Activated CD4-positive, alpha-beta T cell treated with anti-CD3 and anti-CD28 coated beads, Interleukin-2, amount 10 ng/mL, durations not matched to agents 7 days and 5 days (primary cell): Measurements from ENCODE around the gene ZNF382. TPM values are rescaled to one million over a fixed set of nuclear protein-coding genes. Genes with fewer than 3 reads are reported as not detected.
"Not testable (repeated sequence)": the region's sequence is repeated elsewhere in the genome, so short reads cannot be mapped to it uniquely, and the experiment has no call there.

ENCODE experiments used
- CTCF ChIA-PET: fragments of 350-600 bp; sonication (Branson Sonifier 250); formaldehyde crosslinking; loops from one replicate; lab custom pipeline; 2021; ENCODE audit warnings: antibody characterized with exemption; lab: Charles Lee
- POLR2A ChIA-PET: fragments of 350-600 bp; sonication (Branson Sonifier 250); formaldehyde crosslinking; loops from one replicate; lab custom pipeline; 2021; ENCODE audit warnings: antibody characterized with exemption; lab: Charles Lee
- DNase-seq: peaks from one replicate; pipeline ENCODE4 v3.0.0-alpha.2; 2020
- H3K27ac Mint-ChIP-seq: one replicate; pipeline ENCODE4 v1.8.0; 2021; ENCODE audit warnings: mild to moderate bottlenecking, moderate library complexity, mixed read lengths
- H3K27me3 Mint-ChIP-seq: one replicate; pipeline ENCODE4 v1.8.0; 2021; ENCODE audit warnings: mixed read lengths
- H3K36me3 Mint-ChIP-seq: one replicate; pipeline ENCODE4 v1.8.0; 2021; ENCODE audit warnings: low read depth, mixed read lengths
- H3K4me1 Mint-ChIP-seq: one replicate; pipeline ENCODE4 v1.8.0; 2021; ENCODE audit warnings: mixed read lengths
- H3K4me3 Mint-ChIP-seq: one replicate; pipeline ENCODE4 v1.8.0; 2021; ENCODE audit warnings: mild to moderate bottlenecking, moderate library complexity, mixed read lengths
- H3K9me3 Mint-ChIP-seq: one replicate; pipeline ENCODE4 v1.8.0; 2021; ENCODE audit warnings: mixed read lengths
- total RNA-seq, 2 experiments: library from RNA; stranded (reverse); gene quantifications; one replicate each; pipeline ENCODE4 v1.2.3, GENCODE V29; 2021

The ZNF382 gene
- 10 to 100 TPM; 13.4 to 13.8 TPM for total RNA-seq

GRCh38 chr19:36605101-36605876 lies at the start of gene ZNF382:
Gene ZNF382 (plus strand): TSS chr19:36605313. CDS start chr19:36609915, 4,602 bp downstream.
- ChIA-PET CTCF (interaction anchor here (0.8 to 2.0 kb wide), 6 partner anchors 13 to 225 kb away, joined by 3 to 5 read pairs (median 4); partner anchors contain the start of gene ZNF529), POLR2A (interaction anchor here (0.5 to 1.4 kb wide), 4 partner anchors 32 to 245 kb away, joined by 3 to 7 read pairs (median 4); partner anchors contain the start of genes ZNF345, ZNF529 and ZNF850)
- Mint-ChIP-seq H3K4me1 (peaks cover 24% of the 10 kb centered on the region), H3K36me3 (peaks cover 49% of the 10 kb centered on the region), H3K9me3 (peaks cover 27% of the 10 kb centered on the region), H3K27me3 (no peaks in the 10 kb centered on the region), H3K4me3 (peak within 1 kb of the TSS; percentile 79), H3K27ac (peak within 1 kb of the TSS; percentile 94)
- DNase-seq = peak; percentile 88

- Mint-ChIP-seq H3K9me3 (peaks cover 56% of the 10 kb centered on the region), H3K36me3 (peaks cover 84% of the 10 kb centered on the region), H3K4me3 (no peak overlapping the region), H3K27me3 (no peaks in the 10 kb centered on the region), H3K4me1 (peaks cover 1% of the 10 kb centered on the region), H3K27ac (no peak overlapping the region)
- CTCF ChIA-PET = no interaction called here
- POLR2A ChIA-PET = no interaction called here
- no peak for DNase-seq
Observed at GRCh38 chr19:36564391-36564790, 40.7 kb upstream of the ZNF382 start.

- H3K4me1 Mint-ChIP-seq = peaks cover 36% of the 10 kb centered on the region
- ChIA-PET CTCF (interaction anchor here (0.6 to 0.9 kb wide), 2 partner anchors 32 to 1171 kb away, joined by 3 read pairs; partner anchors contain the start of gene ZNF382), POLR2A (interaction anchor here (1.1 kb wide), 2 partner anchors 32 to 44 kb away, joined by 4 to 7 read pairs; partner anchors contain the start of genes ZNF260 and ZNF382)
- H3K9me3 Mint-ChIP-seq = peaks cover 40% of the 10 kb centered on the region
- peak overlapping the region; percentile 94 for H3K27ac Mint-ChIP-seq
- H3K4me3 Mint-ChIP-seq = peak overlapping the region; percentile 87
- H3K36me3 Mint-ChIP-seq = peaks cover 79% of the 10 kb centered on the region
- H3K27me3 Mint-ChIP-seq = no peaks in the 10 kb centered on the region
- DNase-seq = no peak
Observed at GRCh38 chr19:36572593-36573019, 32.5 kb upstream of the ZNF382 start.

- H3K36me3 Mint-ChIP-seq = peaks cover 75% of the 10 kb centered on the region
- peaks cover 35% of the 10 kb centered on the region for H3K9me3 Mint-ChIP-seq
- DNase-seq = peak; percentile 90
- peaks cover 34% of the 10 kb centered on the region for H3K4me1 Mint-ChIP-seq
- peak within 1 kb of the TSS; percentile 94 for H3K27ac Mint-ChIP-seq
- H3K4me3 Mint-ChIP-seq = peak within 1 kb of the TSS; percentile 87
- CTCF ChIA-PET = interaction anchor here (0.9 kb wide), 1 partner anchor 32 kb away, joined by 3 read pairs; the partner anchor contains the start of gene ZNF382
- no peaks in the 10 kb centered on the region for H3K27me3 Mint-ChIP-seq
- POLR2A ChIA-PET = interaction anchor here (0.6 to 1.1 kb wide), 3 partner anchors 32 to 186 kb away, joined by 3 to 7 read pairs (median 4); partner anchors contain the start of genes ZNF260 and ZNF382
Observed at GRCh38 chr19:36573020-36573894, 31.9 kb upstream of the ZNF382 start, which contains the start of gene ZNF529. Gene ZNF529 (minus strand): TSS chr19:36573292. CDS start chr19:36572346, 946 bp downstream.

GRCh38 chr19:36573895-36574720 lies 31.0 kb upstream of the ZNF382 start:
- Mint-ChIP-seq H3K36me3 (peaks cover 75% of the 10 kb centered on the region), H3K4me3 (peak overlapping the region; percentile 87), H3K27me3 (no peaks in the 10 kb centered on the region), H3K9me3 (peaks cover 30% of the 10 kb centered on the region), H3K27ac (peak overlapping the region; percentile 94), H3K4me1 (peaks cover 34% of the 10 kb centered on the region)
- no peak for DNase-seq
- ChIA-PET POLR2A (no interaction called here), CTCF (no interaction called here)

GRCh38 chr19:36574741-36575140 lies 30.4 kb upstream of the ZNF382 start:
- Mint-ChIP-seq H3K9me3 (peaks cover 34% of the 10 kb centered on the region), H3K36me3 (peaks cover 75% of the 10 kb centered on the region), H3K27ac (peak overlapping the region; percentile 94), H3K4me3 (peak overlapping the region; percentile 87), H3K4me1 (peaks cover 34% of the 10 kb centered on the region), H3K27me3 (no peaks in the 10 kb centered on the region)
- DNase-seq = no peak
- POLR2A ChIA-PET = no interaction called here
- CTCF ChIA-PET = no interaction called here

- peaks cover 43% of the 10 kb centered on the region for H3K9me3 Mint-ChIP-seq
- H3K27me3 Mint-ChIP-seq = no peaks in the 10 kb centered on the region
- CTCF ChIA-PET = no interaction called here
- H3K4me1 Mint-ChIP-seq = peaks cover 26% of the 10 kb centered on the region
- H3K27ac Mint-ChIP-seq = no peak overlapping the region
- no peak overlapping the region for H3K4me3 Mint-ChIP-seq
- H3K36me3 Mint-ChIP-seq = peaks cover 81% of the 10 kb centered on the region
- POLR2A ChIA-PET = interaction anchor here (0.9 kb wide), 1 partner anchor 19 kb away, joined by 11 read pairs; no protein-coding TSS in a partner anchor
- no peak for DNase-seq
Observed at GRCh38 chr19:36577271-36577996, 27.7 kb upstream of the ZNF382 start.

- H3K4me3 Mint-ChIP-seq = no peak overlapping the region
- H3K4me1 Mint-ChIP-seq = peaks cover 12% of the 10 kb centered on the region
- ChIA-PET CTCF (interaction anchor here (0.6 to 1.5 kb wide), 3 partner anchors 10 to 23 kb away, joined by 3 to 4 read pairs (median 3); no protein-coding TSS in a partner anchor), POLR2A (no interaction called here)
- no peak overlapping the region for H3K27ac Mint-ChIP-seq
- H3K9me3 Mint-ChIP-seq = peaks cover 47% of the 10 kb centered on the region
- H3K27me3 Mint-ChIP-seq = no peaks in the 10 kb centered on the region
- no peak for DNase-seq
- peaks cover 78% of the 10 kb centered on the region for H3K36me3 Mint-ChIP-seq
Observed at GRCh38 chr19:36579255-36579654, 25.9 kb upstream of the ZNF382 start.

GRCh38 chr19:36602681-36603080 lies 2.4 kb upstream of the ZNF382 start:
- Mint-ChIP-seq H3K4me1 (peaks cover 24% of the 10 kb centered on the region), H3K36me3 (peaks cover 28% of the 10 kb centered on the region), H3K9me3 (peaks cover 15% of the 10 kb centered on the region)
- H3K27ac Mint-ChIP-seq, POLR2A ChIA-PET, DNase-seq, H3K4me3 Mint-ChIP-seq, H3K27me3 Mint-ChIP-seq: not testable (repeated sequence)
- CTCF ChIA-PET = interaction anchor here (1.3 kb wide), 1 partner anchor 9 kb away, joined by 5 read pairs; no protein-coding TSS in a partner anchor

- peak overlapping the region; percentile 94 for H3K27ac Mint-ChIP-seq
- H3K4me3 Mint-ChIP-seq = peak overlapping the region; percentile 79
- CTCF ChIA-PET = interaction anchor here (0.8 to 2.0 kb wide), 6 partner anchors 14 to 225 kb away, joined by 3 to 5 read pairs (median 4); partner anchors contain the start of gene ZNF529
- peaks cover 24% of the 10 kb centered on the region for H3K4me1 Mint-ChIP-seq
- H3K27me3 Mint-ChIP-seq = no peaks in the 10 kb centered on the region
- POLR2A ChIA-PET = interaction anchor here (0.5 to 1.4 kb wide), 4 partner anchors 32 to 246 kb away, joined by 3 to 7 read pairs (median 4); partner anchors contain the start of genes ZNF345, ZNF529 and ZNF850
- peaks cover 27% of the 10 kb centered on the region for H3K9me3 Mint-ChIP-seq
- peaks cover 43% of the 10 kb centered on the region for H3K36me3 Mint-ChIP-seq
- DNase-seq = peak; percentile 88
Observed at GRCh38 chr19:36604656-36605100, 435 bp upstream of the ZNF382 start.
